ENCODE measurements around the gene KCTD1.

Gene KCTD1

GRCh38 chr18:26524504-26525351, 23.6 kb downstream of the KCTD1 start:
- DNase-seq (ENCODE audit: extremely low read depth, low read depth), result no peak
- TF ChIP-seq, protein P1, sequence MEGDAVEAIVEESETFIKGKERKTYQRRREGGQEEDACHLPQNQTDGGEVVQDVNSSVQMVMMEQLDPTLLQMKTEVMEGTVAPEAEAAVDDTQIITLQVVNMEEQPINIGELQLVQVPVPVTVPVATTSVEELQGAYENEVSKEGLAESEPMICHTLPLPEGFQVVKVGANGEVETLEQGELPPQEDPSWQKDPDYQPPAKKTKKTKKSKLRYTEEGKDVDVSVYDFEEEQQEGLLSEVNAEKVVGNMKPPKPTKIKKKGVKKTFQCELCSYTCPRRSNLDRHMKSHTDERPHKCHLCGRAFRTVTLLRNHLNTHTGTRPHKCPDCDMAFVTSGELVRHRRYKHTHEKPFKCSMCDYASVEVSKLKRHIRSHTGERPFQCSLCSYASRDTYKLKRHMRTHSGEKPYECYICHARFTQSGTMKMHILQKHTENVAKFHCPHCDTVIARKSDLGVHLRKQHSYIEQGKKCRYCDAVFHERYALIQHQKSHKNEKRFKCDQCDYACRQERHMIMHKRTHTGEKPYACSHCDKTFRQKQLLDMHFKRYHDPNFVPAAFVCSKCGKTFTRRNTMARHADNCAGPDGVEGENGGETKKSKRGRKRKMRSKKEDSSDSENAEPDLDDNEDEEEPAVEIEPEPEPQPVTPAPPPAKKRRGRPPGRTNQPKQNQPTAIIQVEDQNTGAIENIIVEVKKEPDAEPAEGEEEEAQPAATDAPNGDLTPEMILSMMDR (IDR thresholded peaks at IDR 0.05; ENCODE audit: low read depth, low read length, missing control alignments), result no peak
- H3K4me3 ChIP-seq (replicated peaks; ENCODE audit: low read depth, low read length), result no peak overlapping the region

DNA sequence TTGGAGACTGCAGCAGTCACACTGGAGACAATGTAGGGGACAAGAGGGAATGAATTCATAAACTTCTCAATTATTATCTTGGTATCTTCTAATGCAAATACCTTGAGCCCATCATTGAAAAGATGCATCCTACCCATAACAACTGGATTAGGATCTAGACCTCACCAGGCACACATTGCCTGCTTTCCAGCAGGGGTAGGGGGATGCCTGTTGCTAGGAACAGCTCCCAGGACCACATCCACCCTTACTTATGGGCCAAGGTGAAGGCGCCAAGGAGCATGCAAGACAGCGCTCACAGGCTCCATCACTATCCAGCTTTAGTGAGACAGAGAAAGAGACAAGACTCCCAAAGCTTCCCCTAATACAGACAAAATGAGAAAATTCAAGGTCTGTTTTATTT, 24.4 kb downstream of the KCTD1 start:
- no peak for DNase-seq (ENCODE audit: extremely low read depth, low read depth)
- no peak overlapping the region for H3K4me3 ChIP-seq (replicated peaks; ENCODE audit: low read depth, low read length)
- TF ChIP-seq, protein P1 (IDR thresholded peaks at IDR 0.05; ENCODE audit: low read depth, low read length, missing control alignments), result no peak

DNA sequence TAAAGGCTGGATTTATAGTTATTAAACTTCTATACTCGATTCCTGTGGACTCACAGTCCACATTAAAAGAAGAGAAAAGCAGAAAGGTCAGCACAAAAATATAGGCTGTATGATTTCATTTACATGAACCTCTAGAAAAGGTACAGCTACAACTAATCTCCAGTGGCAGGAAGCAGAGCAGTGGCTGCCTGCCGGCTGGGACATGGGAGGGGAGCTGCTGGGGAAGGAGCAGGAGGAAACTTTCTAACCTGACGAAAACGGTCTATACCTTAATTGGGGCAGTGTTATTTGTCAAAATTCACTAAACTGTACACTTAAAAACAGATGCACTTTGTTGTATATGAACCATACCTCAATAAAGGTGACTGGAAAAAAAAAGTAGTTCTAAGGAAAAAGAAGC, 26.7 kb downstream of the KCTD1 start:
- no peak overlapping the region for H3K4me3 ChIP-seq (replicated peaks; ENCODE audit: low read depth, low read length)
- no peak for DNase-seq (ENCODE audit: extremely low read depth, low read depth)
- TF ChIP-seq, protein P1 (IDR thresholded peaks at IDR 0.05; ENCODE audit: low read depth, low read length, missing control alignments), result no peak

DNA sequence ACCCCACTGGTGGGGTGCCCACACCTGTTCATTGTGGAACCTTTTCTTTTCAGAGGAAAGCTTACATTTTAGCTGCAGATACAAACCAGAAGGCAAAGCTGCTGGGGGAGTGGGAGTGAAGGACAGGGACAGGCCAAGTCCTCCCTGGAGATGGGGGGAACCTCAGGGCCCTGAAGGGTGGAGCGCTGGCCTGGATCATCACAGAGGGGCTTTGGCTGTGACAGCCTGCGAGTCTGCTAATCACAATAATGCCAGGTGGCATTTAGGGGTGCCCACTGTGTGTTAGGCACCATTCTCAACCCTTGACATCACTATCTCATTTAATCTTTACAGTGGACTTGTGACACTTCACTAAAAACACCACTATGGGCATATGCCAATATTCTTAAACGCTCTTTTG, 27.4 kb downstream of the KCTD1 start:
- H3K4me3 ChIP-seq (replicated peaks; ENCODE audit: low read depth, low read length), result no peak overlapping the region
- TF ChIP-seq, protein P1 (IDR thresholded peaks at IDR 0.05; ENCODE audit: low read depth, low read length, missing control alignments), result no peak
- DNase-seq (ENCODE audit: extremely low read depth, low read depth), result no peak

DNA sequence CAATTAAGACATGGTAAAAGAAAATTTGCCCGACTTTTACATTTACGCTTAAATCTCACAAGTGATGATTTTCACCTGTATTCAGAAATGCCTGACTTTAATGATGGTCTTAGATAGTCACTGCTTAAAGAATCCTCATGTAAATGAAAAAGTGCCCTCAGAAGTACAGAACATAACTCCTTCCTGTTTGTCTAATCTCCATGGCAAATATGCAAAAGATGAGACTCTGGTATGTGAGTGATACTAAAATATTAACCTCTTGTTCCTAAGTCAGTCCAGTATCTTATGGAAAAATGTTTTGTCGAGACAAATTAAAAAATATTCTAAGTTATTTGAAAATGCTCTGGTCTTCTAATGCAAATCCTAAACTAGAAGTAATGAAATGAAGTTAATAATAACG, 29.2 kb downstream of the KCTD1 start:
- TF ChIP-seq, protein P1 (IDR thresholded peaks at IDR 0.05; ENCODE audit: low read depth, low read length, missing control alignments), result no peak
- no peak for DNase-seq (ENCODE audit: extremely low read depth, low read depth)
- no peak overlapping the region for H3K4me3 ChIP-seq (replicated peaks; ENCODE audit: low read depth, low read length)

DNA sequence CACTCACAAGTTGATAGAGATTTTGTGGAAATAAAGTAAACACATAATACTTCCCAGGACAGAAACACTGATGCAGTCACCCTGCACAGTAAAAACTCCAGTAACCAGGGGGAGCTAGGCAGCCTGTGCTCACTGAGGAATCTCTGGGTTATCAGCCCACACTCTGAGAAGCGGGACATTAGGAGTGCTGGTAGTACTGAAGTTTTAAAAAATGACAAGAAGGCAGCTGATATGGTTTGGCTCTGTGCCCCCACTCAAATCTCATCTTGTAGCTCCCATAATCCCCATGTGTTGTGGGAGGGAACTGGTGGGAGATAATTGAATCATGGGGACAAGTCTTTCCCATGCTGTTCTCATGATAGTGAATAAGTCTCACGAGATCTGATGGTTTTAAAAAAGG, 31.4 kb downstream of the KCTD1 start:
- H3K4me3 ChIP-seq (replicated peaks; ENCODE audit: low read depth, low read length), result no peak overlapping the region
- TF ChIP-seq, protein P1 (IDR thresholded peaks at IDR 0.05; ENCODE audit: low read depth, low read length, missing control alignments), result no peak
- DNase-seq (ENCODE audit: extremely low read depth, low read depth), result no peak

Data from HFF-Myc (cell line).